C1 segment of cervical spinal cord (tissue), 14 donors: ENCODE data around the gene GRAP2.
"Not testable (repeated sequence)": the region's sequence is repeated elsewhere in the genome, so short reads cannot be mapped to it uniquely, and the experiment has no call there.

Experiments used
- DNase-seq, 14 donors: peaks; one replicate each; lab custom pipeline; 2025; lab: John Stamatoyannopoulos, UW

The GRAP2 gene

GRCh38 chr22:39897841-39898240 is 3.0 kb upstream of the GRAP2 start:
- DNase-seq = peak in 1 of 14 donors; percentile 36

GRCh38 chr22:39898997-39899396 is 1.9 kb upstream of the GRAP2 start:
- peak in 1 of 14 donors; percentile 44 for DNase-seq

- no peak for DNase-seq
These were observed 772 bp downstream of the GRAP2 start for GRCh38 chr22:39901565-39902146.

GRCh38 chr22:39904024-39904423 is 3.1 kb downstream of the GRAP2 start:
- not testable (repeated sequence) for DNase-seq

- DNase-seq = no peak
These were observed 4.0 kb downstream of the GRAP2 start for GRCh38 chr22:39904862-39905261.

GRCh38 chr22:39905687-39906086 is 4.8 kb downstream of the GRAP2 start:
- no peak for DNase-seq

GRCh38 chr22:39906207-39906606 is 5.3 kb downstream of the GRAP2 start:
- no peak for DNase-seq

GRCh38 chr22:39907047-39907446 is 6.2 kb downstream of the GRAP2 start:
- no peak for DNase-seq

- no peak for DNase-seq
These were observed 6.8 kb downstream of the GRAP2 start for GRCh38 chr22:39907605-39908097.

GRCh38 chr22:39908136-39908535 is 7.3 kb downstream of the GRAP2 start:
- peak in 1 of 14 donors; percentile 13 for DNase-seq

- peak in 1 of 14 donors; percentile 1 for DNase-seq
These were observed 7.9 kb downstream of the GRAP2 start for GRCh38 chr22:39908737-39909136.

- DNase-seq = no peak
These were observed 10.2 kb downstream of the GRAP2 start for GRCh38 chr22:39910876-39911613.

- no peak for DNase-seq
These were observed 12.4 kb downstream of the GRAP2 start for GRCh38 chr22:39913321-39913720.

- no peak for DNase-seq
These were observed 13.0 kb downstream of the GRAP2 start for GRCh38 chr22:39913886-39914285.

- no peak for DNase-seq
These were observed 13.7 kb downstream of the GRAP2 start for GRCh38 chr22:39914584-39914983.

GRCh38 chr22:39915295-39915726 is 14.4 kb downstream of the GRAP2 start:
- no peak for DNase-seq

GRCh38 chr22:39916496-39916895 is 15.6 kb downstream of the GRAP2 start:
- no peak for DNase-seq

GRCh38 chr22:39917197-39917643 is 16.3 kb downstream of the GRAP2 start:
- no peak for DNase-seq

GRCh38 chr22:39917776-39918495 is 17.1 kb downstream of the GRAP2 start:
- peak in 1 of 14 donors; percentile 8 for DNase-seq

GRCh38 chr22:39920134-39920743 is 19.4 kb downstream of the GRAP2 start:
- no peak for DNase-seq

GRCh38 chr22:39923696-39924095 is 22.8 kb downstream of the GRAP2 start:
- DNase-seq = no peak

GRCh38 chr22:39924286-39924685 is 23.4 kb downstream of the GRAP2 start:
- no peak for DNase-seq
